ENCODE data around the gene NCKAP5.

Gene NCKAP5

GRCh38 chr2:133457861-133458260 is 110.4 kb downstream of the NCKAP5 start:
- no peak for DNase-seq (ENCODE audit: low spot score)
- in situ Hi-C loops (cut with MboI; ENCODE audit: low pct_unique_long_range_greater_than_20kb, low sequenced_read_pairs, unreplicated experiment), result no loop called here
- TF ChIP-seq CTCF (IDR thresholded peaks at IDR 0.05; ENCODE audit: extremely low read depth, insufficient read depth, missing control alignments), result no peak

- no peak for TF ChIP-seq CTCF (IDR thresholded peaks at IDR 0.05; ENCODE audit: extremely low read depth, insufficient read depth, missing control alignments)
- in situ Hi-C loops (cut with MboI; ENCODE audit: low pct_unique_long_range_greater_than_20kb, low sequenced_read_pairs, unreplicated experiment), result no loop called here
- no peak for DNase-seq (ENCODE audit: low spot score)
Measured at GRCh38 chr2:133456971-133457370, 111.3 kb downstream of the NCKAP5 start.

- DNase-seq (ENCODE audit: low spot score), result no peak
- in situ Hi-C loops (cut with MboI; ENCODE audit: low pct_unique_long_range_greater_than_20kb, low sequenced_read_pairs, unreplicated experiment), result no loop called here
- TF ChIP-seq CTCF (IDR thresholded peaks at IDR 0.05; ENCODE audit: extremely low read depth, insufficient read depth, missing control alignments), result no peak
Measured at GRCh38 chr2:133456156-133456555, 112.1 kb downstream of the NCKAP5 start.

- no peak for DNase-seq (ENCODE audit: low spot score)
- TF ChIP-seq CTCF (IDR thresholded peaks at IDR 0.05; ENCODE audit: extremely low read depth, insufficient read depth, missing control alignments), result no peak
- in situ Hi-C loops (cut with MboI; ENCODE audit: low pct_unique_long_range_greater_than_20kb, low sequenced_read_pairs, unreplicated experiment), result no loop called here
Measured at GRCh38 chr2:133453032-133453431, 115.2 kb downstream of the NCKAP5 start.

- TF ChIP-seq CTCF (IDR thresholded peaks at IDR 0.05; ENCODE audit: extremely low read depth, insufficient read depth, missing control alignments), result no peak
- no peak for DNase-seq (ENCODE audit: low spot score)
- in situ Hi-C loops (cut with MboI; ENCODE audit: low pct_unique_long_range_greater_than_20kb, low sequenced_read_pairs, unreplicated experiment), result no loop called here
Measured at GRCh38 chr2:133452583-133452982, 115.7 kb downstream of the NCKAP5 start.

- in situ Hi-C loops (cut with MboI; ENCODE audit: low pct_unique_long_range_greater_than_20kb, low sequenced_read_pairs, unreplicated experiment), result no loop called here
- TF ChIP-seq CTCF (IDR thresholded peaks at IDR 0.05; ENCODE audit: extremely low read depth, insufficient read depth, missing control alignments), result no peak
- no peak for DNase-seq (ENCODE audit: low spot score)
Measured at GRCh38 chr2:133452146-133452545, 116.1 kb downstream of the NCKAP5 start.

GRCh38 chr2:133448195-133448594 is 120.1 kb downstream of the NCKAP5 start:
- in situ Hi-C loops (cut with MboI; ENCODE audit: low pct_unique_long_range_greater_than_20kb, low sequenced_read_pairs, unreplicated experiment), result no loop called here

More at GRCh38 chr2:133448195-133448594, 120.1 kb downstream of the NCKAP5 start:
- no peak for TF ChIP-seq CTCF (IDR thresholded peaks at IDR 0.05; ENCODE audit: extremely low read depth, insufficient read depth, missing control alignments)
- no peak for DNase-seq (ENCODE audit: low spot score)
